Activated T-cell treated with anti-CD3 and anti-CD28 coated beads, Interleukin-2, amount 50 U/mL, for 4 hours (primary cell): ENCODE measurements around the gene PTH2. TPM values are rescaled to one million over a fixed set of nuclear protein-coding genes. Genes with fewer than 3 reads are reported as not detected.
A peak's percentile ranks its signal among the peaks of the same experiment; 100 is the strongest.

Experiments
- ATAC-seq, 2 donors: fragments of 200-7000 bp; cut with Tn5 transposase; one replicate each; pipeline ENCODE4 v1.10.0; 2021
- DNase-seq: peaks from one replicate; pipeline ENCODE4 v3.0.0-alpha.2; 2020
- H3K27me3 Mint-ChIP-seq: one replicate; pipeline ENCODE4 v1.8.0; 2021; ENCODE audit warnings: low read depth, mixed read lengths
- H3K36me3 Mint-ChIP-seq: one replicate; pipeline ENCODE4 v1.8.0; 2022; ENCODE audit warnings: mixed read lengths; ENCODE audit not compliant: insufficient read depth
- H3K4me1 Mint-ChIP-seq: one replicate; pipeline ENCODE4 v1.8.0; 2021; ENCODE audit warnings: low read depth, mixed read lengths
- H3K4me3 Mint-ChIP-seq: one replicate; pipeline ENCODE4 v1.8.0; 2021; ENCODE audit warnings: mild to moderate bottlenecking, moderate library complexity, mixed read lengths
- H3K9me3 Mint-ChIP-seq: one replicate; pipeline ENCODE4 v1.8.0; 2021; ENCODE audit warnings: mixed read lengths
- total RNA-seq, 3 donors: library from RNA; stranded (reverse); gene quantifications; one replicate each; pipeline ENCODE4 v1.2.1, GENCODE V29; 2021

The PTH2 gene
- total RNA-seq, 3 donors from 2014 or later: not detected

DNA sequence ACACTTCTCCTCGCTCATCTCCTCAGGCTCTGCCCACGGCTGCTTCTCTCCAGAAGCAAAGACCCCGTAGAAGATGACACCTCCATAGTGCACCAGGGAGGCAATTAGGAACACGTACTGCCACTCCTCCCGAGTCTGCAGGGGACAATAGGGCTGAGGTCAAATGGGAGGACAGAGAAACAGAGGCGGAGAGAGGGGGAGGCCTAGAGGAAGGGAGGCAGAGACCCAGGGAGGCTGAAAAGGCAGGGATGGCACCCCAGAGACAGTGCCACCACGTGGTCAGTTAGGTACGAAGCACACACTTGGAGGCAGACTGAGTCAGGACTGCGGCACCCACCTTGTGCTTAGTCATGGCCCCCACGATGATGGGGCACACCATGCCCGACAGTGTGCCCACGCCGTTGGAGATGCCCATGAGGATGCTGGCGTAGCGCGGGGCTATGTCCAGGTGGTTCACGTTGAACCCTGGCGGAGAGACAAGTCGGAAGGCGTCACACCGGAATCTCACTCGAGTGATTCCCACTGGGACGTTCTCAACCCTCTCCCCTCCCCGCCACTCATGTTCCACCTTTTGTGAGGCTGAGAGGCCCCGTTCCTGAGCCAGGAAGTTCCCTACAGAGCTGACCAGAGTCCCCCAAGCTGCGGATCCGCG is 7.6 kb upstream of the PTH2 start:
- Mint-ChIP-seq H3K36me3 (no peaks in the 10 kb centered on the region), H3K9me3 (no peaks in the 10 kb centered on the region), H3K4me3 (no peak overlapping the region), H3K4me1 (peaks cover 41% of the 10 kb centered on the region), H3K27me3 (peaks cover 91% of the 10 kb centered on the region)
- no peak for DNase-seq
- ATAC-seq: peak; percentile 55 to 61

DNA sequence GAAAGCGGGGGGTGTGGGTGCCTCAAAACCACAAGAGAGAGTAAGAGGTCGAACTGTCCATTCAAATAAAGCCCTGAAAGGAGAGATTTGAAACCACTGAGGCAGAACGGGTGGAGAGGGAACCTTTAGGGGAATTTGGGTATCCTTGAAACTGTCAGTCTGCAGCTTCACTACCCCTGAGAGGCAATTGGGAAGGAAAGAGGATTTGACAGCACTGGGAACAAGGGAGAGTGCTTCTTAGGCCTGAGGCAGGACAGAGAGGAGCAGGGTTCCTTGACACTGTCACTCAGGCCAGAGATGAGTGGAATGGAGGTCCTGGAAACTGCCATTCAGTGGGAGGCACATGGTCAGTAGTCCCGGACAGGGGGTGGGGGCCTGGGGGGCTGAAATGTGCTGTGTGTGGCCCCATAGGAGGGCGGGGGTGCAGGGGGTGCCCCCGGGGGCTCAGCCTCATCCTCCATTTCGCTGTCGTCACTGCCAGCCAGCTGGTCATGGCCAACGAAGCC is 7.0 kb upstream of the PTH2 start:
- peaks cover 91% of the 10 kb centered on the region for H3K27me3 Mint-ChIP-seq
- H3K4me1 Mint-ChIP-seq: peaks cover 39% of the 10 kb centered on the region
- H3K36me3 Mint-ChIP-seq: no peaks in the 10 kb centered on the region
- H3K9me3 Mint-ChIP-seq: no peaks in the 10 kb centered on the region
- H3K4me3 Mint-ChIP-seq: no peak overlapping the region
- no peak for ATAC-seq
- DNase-seq: no peak

DNA sequence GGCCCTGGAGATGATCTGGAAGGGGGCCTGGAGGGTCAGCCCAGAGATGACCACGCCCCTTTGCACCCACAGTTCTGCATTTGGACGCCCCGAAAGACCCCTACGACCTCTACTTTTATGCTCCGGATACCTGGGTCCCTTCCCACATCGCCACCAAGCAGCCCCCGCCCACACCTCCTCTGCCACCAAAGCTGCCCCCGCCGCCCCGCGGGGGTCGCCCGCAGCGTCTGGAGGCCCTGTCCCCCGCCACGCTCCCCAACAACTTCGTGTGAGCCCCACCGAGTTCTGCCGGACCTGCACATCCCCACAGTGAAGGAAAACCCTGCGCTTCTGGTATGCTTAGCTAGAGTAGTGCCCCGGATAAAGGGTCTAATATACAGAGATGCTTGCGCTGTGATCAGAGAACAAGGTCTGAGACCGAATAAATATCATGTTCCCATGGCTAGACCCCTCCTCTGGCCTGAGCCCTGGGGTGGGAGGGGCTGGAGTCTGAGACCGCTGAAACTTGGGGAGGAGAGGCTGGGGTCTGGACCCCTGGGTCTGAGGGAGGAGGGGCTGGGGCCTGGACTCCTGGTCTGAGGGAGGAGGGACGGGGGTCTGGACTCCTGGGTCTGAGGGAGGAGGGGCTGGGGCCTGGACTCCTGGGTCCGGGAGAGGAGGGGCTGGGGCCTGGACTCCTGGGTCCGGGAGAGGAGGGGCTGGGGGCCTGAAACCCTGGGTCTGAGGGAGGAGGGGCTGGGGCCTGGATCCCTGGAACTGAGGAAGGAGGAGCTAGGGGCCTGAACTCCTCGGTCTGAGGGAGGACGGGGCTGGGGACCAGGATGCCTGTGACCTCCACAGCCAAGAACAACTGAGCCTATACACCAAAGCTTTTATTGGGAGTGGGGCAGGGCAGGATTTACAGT is 5.6 kb upstream of the PTH2 start:
- no peaks in the 10 kb centered on the region for H3K36me3 Mint-ChIP-seq
- no peak for DNase-seq
- H3K4me3 Mint-ChIP-seq: no peak overlapping the region
- no peaks in the 10 kb centered on the region for H3K9me3 Mint-ChIP-seq
- peaks cover 88% of the 10 kb centered on the region for H3K27me3 Mint-ChIP-seq
- ATAC-seq: no peak
- peaks cover 49% of the 10 kb centered on the region for H3K4me1 Mint-ChIP-seq

DNA sequence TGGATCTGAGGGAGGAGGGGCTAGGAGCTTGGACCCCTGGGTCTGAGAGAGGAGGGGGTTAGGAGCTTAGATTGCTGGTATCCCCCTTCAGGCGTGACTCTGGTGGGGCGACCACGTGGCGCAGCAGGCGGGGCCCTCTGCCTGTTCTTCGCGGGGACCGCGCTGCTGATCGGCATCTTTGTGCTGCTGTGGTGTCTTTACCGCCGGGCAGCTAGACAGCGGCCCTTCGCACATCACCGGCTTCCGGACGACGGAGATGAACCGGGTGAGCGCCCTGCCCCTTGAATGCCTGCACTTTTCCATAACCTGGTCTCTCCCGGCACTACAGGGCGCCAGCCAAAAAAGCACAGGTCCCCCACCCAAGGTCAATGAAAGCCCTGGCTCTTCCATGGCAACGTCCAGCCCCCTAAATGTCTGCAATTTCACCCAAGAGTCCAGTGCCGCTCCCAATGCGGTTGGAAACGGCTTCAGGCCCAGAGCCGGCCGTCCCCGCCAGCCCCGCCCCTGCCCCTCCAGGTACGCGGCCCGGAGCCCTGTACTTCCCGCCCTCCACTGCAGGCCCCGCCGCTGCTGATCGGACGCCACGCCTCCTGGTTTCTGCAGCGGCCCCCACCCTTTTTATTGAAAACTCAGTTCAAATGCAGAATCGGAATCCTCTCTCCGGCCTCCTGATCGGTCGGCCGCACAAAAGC is 4.8 kb upstream of the PTH2 start:
- DNase-seq (no peak), ATAC-seq (peak; percentile 36 to 50)
- H3K27me3 Mint-ChIP-seq: peaks cover 87% of the 10 kb centered on the region
- peaks cover 49% of the 10 kb centered on the region for H3K4me1 Mint-ChIP-seq
- peak overlapping the region; percentile 29 for H3K4me3 Mint-ChIP-seq
- H3K9me3 Mint-ChIP-seq: no peaks in the 10 kb centered on the region
- no peaks in the 10 kb centered on the region for H3K36me3 Mint-ChIP-seq

DNA sequence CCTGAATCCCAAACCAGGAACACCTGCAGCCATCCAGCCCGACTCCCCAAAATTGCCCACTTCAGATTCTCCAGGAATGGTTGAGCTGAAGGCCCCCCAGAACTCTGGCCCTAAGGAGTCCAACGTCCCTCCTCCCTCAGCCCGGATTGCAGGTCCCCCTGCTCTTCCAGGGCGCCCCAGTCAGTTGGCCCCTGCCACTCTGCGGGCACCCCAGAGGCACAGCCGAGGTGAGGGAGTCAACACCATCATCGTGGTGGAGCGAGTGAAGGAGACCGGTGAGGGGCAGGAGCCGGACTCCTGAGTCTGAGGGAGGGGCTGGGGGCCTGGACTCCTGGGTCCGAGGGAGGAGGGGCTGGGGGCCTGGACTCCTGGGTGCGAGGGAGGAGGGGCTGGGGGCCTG is 4.1 kb upstream of the PTH2 start:
- H3K36me3 Mint-ChIP-seq: no peaks in the 10 kb centered on the region
- peaks cover 53% of the 10 kb centered on the region for H3K4me1 Mint-ChIP-seq

DNA sequence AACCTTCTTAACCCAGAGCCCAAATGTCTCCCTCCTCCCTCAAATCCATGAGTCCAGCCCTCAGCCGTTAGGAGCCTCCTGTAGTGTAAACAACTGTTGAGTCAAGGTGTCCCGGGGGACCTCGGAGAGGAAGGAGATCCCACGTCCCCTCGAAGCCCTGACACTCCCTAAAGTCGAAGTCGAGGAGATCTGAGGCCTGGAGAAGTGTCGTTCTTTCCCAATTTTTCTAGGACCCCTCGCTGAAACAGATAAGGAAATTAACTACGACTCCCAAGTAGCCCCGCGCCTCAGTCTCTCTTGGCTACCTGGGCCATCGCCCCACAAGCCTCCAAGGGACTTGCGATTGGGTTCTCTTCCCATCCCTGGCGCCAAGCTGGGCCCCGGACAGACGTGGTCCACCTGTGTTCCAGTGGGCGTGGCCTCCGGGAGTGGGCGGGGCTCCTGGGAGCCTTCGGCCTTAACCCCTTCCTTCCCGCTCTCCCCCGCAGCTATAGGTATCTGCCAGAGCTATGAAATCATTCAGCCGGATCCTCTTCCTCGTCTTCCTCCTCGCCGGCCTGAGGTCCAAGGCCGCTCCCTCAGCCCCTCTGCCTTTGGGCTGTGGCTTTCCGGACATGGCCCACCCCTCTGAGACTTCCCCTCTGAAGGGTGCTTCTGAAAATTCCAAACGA is 2.8 kb upstream of the PTH2 start:
- no peak overlapping the region for H3K4me3 Mint-ChIP-seq
- no peak for DNase-seq
- H3K9me3 Mint-ChIP-seq: no peaks in the 10 kb centered on the region
- ATAC-seq: no peak
- H3K27me3 Mint-ChIP-seq: peaks cover 83% of the 10 kb centered on the region
- H3K36me3 Mint-ChIP-seq: no peaks in the 10 kb centered on the region
- H3K4me1 Mint-ChIP-seq: peaks cover 57% of the 10 kb centered on the region

More for the DNA sequence above, 4.1 kb upstream of the PTH2 start:
- no peak for DNase-seq
- H3K4me3 Mint-ChIP-seq: no peak overlapping the region
- no peaks in the 10 kb centered on the region for H3K9me3 Mint-ChIP-seq
- no peak for ATAC-seq
- H3K27me3 Mint-ChIP-seq: peaks cover 87% of the 10 kb centered on the region

DNA sequence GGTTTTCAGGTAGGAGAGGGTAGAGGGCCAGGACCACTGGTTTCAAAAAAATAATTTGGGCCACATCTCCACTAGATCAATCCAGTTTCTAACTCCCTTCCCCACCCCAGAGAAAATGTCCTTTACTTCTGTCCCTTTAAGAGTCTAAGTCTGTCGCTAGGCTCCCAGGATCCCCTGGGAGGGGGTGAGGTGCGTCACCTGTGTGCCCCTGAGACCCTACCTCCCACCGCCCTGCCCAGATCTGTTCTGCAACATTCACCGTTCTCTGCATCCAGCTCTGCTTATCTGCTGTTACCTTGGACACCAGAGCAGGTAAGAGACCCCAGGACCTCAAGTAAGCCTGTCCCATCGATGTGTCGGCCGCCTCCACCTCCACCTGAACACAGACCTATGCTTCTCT is 1.9 kb upstream of the PTH2 start, which contains the start of gene GFY:
Gene GFY, plus strand, starts transcription at position 211 of the 400 bp plus-strand sequence. CDS start 1,043 bp downstream, outside the sequence.
- peaks cover 55% of the 10 kb centered on the region for H3K4me1 Mint-ChIP-seq
- no peak for DNase-seq
- H3K36me3 Mint-ChIP-seq: no peaks in the 10 kb centered on the region
- H3K27me3 Mint-ChIP-seq: peaks cover 85% of the 10 kb centered on the region
- H3K9me3 Mint-ChIP-seq: no peaks in the 10 kb centered on the region
- ATAC-seq: no peak
- no peak within 1 kb of the TSS for H3K4me3 Mint-ChIP-seq

DNA sequence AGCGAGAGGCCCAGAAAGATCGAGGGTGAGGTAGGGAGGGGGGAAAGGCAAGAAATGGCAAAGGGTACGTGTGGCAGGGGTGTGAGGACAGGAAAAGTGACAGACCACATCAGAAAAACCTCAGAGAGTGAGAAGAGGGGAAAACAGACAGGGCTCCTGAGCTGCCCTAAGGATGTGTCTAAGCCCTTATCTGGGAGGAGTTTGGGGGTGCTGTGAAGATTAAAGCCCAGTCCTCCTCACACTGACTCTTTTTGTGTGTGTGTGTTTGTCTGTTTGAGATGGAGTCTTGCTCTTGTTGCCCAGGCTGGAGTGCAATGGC is 703 bp upstream of the PTH2 start:
- H3K36me3 Mint-ChIP-seq: no peaks in the 10 kb centered on the region

DNA sequence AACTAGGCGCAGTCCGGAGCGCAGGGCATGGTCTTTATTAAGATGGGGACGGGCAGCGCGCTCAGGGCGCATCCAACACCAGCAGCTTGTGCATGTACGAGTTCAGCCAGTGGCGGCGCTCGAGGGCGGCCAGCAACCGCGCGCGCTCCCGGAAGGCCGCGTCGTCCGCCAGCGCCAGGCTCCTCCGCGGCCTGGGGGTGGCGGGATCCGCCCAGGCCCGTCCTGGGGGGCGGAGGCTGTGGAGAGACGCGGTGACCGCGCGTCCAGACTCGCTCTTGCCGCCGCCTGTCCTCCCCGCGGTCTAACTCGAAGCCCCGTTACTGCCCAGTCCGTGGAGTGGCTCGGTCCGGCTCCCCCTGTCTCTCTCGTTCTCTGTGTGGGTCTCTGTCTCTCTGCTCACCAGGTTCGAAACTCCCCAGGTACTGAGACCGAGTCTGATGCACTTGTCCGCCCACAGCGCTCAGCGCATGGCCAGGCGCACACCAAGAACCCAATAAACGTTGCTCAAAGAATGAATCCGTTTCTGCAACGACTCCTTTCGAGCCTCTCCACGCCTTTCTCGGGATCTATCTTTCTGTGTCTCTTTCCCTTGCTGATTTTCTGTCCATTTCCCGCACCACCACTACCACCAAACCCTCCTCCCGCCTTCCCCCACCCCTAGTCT is 702 bp downstream of the PTH2 start:
- Mint-ChIP-seq H3K36me3 (no peaks in the 10 kb centered on the region), H3K27me3 (peaks cover 79% of the 10 kb centered on the region), H3K4me3 (peak overlapping the region; percentile 73), H3K9me3 (no peaks in the 10 kb centered on the region), H3K4me1 (peaks cover 44% of the 10 kb centered on the region)
- peak; percentile 42 for ATAC-seq
- no peak for DNase-seq

More for the DNA sequence above, 703 bp upstream of the PTH2 start:
- no peak for DNase-seq
- no peaks in the 10 kb centered on the region for H3K9me3 Mint-ChIP-seq
- peak overlapping the region; percentile 37 for H3K4me3 Mint-ChIP-seq
- ATAC-seq: peak in 1 of 2 donors; percentile 25
- peaks cover 55% of the 10 kb centered on the region for H3K4me1 Mint-ChIP-seq
- peaks cover 84% of the 10 kb centered on the region for H3K27me3 Mint-ChIP-seq

DNA sequence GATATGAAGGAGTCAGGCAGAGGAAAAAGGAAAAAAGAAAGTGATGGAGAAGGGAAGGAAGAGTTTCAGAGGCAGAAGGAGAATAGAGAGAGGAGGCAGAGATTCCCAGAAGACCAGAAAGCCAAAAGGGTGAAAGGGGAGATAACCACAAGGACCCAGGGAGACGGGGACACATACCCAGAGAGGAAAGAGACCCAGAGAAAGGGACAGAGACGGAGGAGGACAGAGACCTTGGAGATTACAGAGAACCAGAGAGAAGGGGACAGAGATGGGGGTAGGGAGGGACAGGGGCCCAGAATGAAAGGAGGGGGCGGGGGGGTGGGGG is 1.4 kb downstream of the PTH2 start:
- no peak overlapping the region for H3K4me3 Mint-ChIP-seq

DNA sequence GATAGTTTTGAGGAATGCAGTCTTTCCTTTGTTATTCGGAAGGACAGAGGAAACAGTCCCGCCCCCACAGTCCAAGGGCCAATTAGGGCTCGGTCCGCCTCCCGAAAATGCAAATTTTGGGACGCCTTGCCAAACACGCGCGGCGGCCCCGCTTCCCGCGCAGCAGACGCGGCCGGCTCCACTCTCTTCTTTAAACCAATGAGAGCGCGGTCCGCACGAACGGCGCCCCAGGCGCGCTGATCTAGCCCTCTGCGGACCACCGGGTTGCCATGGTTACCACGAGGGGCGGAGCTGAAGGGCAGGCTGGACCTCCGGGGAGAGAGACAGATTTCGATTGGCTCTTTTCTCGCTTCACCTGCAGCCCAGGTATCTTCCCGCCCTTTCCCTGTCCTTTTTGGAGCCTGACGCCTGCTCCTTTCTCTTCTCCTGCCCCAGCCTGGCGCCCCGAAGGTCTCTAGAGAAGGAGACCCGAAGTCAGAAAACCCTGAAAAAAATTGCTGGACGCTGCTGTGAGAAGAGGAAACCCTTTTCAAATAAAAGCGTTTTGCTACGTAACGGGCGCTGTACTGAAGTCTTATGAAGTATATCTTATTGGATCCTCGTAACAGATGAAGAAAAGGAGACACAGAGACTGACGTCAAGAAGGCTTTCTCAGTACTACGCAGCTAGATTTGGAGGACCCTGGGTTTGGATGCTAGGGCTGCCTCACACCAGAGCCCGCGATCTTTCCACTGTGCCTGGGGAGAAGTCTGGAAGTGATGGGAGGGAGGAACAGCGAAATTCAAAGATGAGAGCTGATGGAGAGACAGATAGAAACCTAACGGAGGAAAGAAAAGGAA is 2.0 kb downstream of the PTH2 start:
- H3K27me3 Mint-ChIP-seq: peaks cover 75% of the 10 kb centered on the region
- DNase-seq (no peak), ATAC-seq (peak in 1 of 2 donors; percentile 53)
- no peak overlapping the region for H3K4me3 Mint-ChIP-seq
- H3K9me3 Mint-ChIP-seq: no peaks in the 10 kb centered on the region
- H3K4me1 Mint-ChIP-seq: peaks cover 34% of the 10 kb centered on the region
- H3K36me3 Mint-ChIP-seq: no peaks in the 10 kb centered on the region

More for the DNA sequence above, 1.4 kb downstream of the PTH2 start:
- peaks cover 40% of the 10 kb centered on the region for H3K4me1 Mint-ChIP-seq
- ATAC-seq: no peak
- H3K27me3 Mint-ChIP-seq: peaks cover 78% of the 10 kb centered on the region
- H3K9me3 Mint-ChIP-seq: no peaks in the 10 kb centered on the region
- H3K36me3 Mint-ChIP-seq: no peaks in the 10 kb centered on the region
- no peak for DNase-seq

DNA sequence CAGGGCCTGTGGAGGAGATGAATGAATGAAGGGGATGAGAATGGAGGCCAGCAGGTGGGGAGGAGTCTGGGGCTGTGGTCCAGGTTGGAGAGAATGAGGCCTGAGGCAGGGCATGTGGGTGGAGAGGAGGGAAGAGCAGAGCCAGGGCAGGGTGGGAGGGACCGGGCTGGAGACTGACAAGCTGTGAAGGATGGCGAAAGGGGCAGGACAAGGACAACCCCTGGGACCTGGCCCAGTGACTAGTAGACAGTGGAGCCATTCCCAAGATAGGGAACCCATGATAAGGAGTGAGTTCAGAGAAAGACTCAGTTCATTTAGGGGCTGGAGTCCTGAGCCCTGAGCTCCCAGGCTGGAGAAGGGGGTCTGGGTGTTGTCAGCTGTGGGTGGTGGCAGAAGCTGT is 3.0 kb downstream of the PTH2 start:
- Mint-ChIP-seq H3K27me3 (peaks cover 67% of the 10 kb centered on the region), H3K4me3 (no peak overlapping the region)
- ATAC-seq: no peak

DNA sequence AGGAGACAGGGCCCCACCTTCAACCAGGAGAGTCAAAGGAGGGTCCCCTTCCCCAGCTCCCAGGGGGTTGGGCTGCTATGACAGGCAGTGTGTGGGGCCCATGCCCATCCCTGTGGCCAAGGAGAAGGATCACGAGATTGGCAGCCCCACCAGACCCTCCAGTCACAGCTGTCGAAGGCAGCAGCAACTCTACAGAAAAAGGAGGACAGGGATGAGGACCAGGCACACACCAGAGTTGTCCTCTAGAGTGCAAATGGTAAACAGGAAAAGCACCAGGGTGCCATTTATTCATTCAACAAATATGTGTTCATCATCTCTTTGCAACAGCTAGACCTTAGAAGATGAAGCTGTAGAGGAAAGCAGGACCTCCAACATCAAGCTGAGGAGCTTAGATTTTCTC is 4.1 kb downstream of the PTH2 start:
- DNase-seq: no peak
- peaks cover 26% of the 10 kb centered on the region for H3K4me1 Mint-ChIP-seq
- peaks cover 59% of the 10 kb centered on the region for H3K27me3 Mint-ChIP-seq
- no peak overlapping the region for H3K4me3 Mint-ChIP-seq
- no peak for ATAC-seq
- H3K36me3 Mint-ChIP-seq: no peaks in the 10 kb centered on the region
- no peaks in the 10 kb centered on the region for H3K9me3 Mint-ChIP-seq

More for the DNA sequence above, 3.0 kb downstream of the PTH2 start:
- peaks cover 32% of the 10 kb centered on the region for H3K4me1 Mint-ChIP-seq
- no peaks in the 10 kb centered on the region for H3K9me3 Mint-ChIP-seq
- DNase-seq: no peak
- no peaks in the 10 kb centered on the region for H3K36me3 Mint-ChIP-seq
